SH-SY5Y (cell line): ENCODE measurements around the gene MYO10.

Source experiments
- GATA2 ChIP-seq: IDR thresholded peaks from 2 replicates; pipeline ENCODE4 v1.6.1; 2011; ENCODE audit warnings: mild to moderate bottlenecking, low read depth, low read length
- GATA3 ChIP-seq: IDR thresholded peaks from 2 replicates; pipeline ENCODE4 v1.6.1; 2011; ENCODE audit warnings: low read depth, mild to moderate bottlenecking, low read length, moderate library complexity

Gene MYO10

DNA sequence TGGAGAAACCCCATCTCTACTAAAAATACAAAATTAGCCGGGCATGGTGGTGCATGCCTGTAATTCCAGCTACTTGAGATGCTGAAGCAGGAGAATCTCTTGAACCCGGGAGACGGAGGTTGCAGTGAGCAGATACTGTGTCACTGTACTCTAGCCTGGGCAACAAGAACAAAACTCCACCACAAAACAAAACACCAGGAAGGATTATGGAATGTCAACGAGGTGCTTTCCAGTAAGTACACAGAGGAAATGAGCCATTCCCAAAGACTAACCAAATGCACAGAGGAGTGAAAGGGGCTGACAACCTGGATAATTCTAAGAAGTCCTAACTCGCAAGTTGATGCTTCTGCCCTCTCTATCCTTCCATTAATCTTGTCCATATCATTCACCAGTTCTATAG lies 193.2 kb downstream of the MYO10 start:
- TF ChIP-seq GATA2 (no peak), GATA3 (no peak)

DNA sequence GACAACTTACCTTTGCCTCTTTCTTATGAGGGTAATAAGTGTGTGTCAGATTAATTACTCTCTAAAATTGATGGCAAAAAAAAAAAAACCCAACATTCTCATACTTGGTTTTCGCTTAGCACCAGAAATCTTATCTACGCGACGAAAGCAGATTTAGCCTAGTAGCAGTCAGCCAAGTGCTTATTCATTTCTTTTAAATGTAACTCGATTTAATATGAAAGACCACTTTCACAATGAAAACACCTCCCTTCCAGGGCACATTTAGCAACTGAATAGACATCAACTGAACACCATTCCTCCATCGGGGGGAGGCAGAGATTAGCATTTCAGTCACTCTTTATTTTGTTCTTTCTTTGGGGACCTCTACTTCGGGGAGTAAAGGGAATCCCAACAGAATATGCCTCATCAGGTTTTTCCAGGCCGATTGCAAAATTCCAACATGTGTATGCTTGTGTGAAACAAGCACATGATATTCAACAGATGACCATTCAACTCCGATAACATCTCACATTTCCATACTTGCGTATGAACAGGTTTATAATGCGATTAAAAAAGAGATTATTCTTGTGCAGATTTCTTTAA lies 195.2 kb downstream of the MYO10 start:
- TF ChIP-seq GATA3 (peak; percentile 82), GATA2 (peak; percentile 65)

DNA sequence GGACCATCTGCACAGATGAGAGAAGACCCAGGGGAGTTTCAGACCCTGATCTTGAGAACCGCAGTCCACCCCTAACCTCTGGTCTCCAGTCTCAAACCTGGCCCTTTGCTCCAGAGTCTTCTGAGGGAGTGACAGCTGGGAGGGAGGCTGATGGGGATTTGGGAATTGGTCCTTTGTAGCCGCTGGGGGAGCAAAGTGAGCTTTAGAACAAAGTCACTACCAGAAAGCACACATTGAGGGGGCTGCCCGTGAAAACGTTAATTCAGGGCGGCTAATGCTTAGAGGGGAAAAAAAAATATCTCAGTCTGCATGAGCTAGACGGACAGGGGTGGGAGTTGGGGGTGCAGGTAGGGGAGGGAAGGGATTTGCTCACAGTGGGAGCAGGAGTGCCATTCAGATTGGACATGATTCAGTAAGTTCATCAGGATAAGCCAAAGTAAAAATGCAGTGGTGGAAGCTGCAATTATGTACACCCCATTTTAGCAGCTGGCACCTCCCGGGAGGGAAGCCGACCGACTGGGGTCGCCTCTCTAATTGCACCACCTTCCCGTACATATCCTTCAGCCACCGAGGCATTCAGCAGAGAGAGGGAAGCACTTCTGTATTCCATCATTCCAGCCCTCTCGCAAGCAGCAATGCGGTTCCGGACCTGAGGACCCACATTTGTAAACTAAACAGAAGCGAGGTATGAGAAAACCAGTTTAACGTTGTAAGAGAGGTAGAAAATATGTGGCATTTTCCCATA lies 195.8 kb downstream of the MYO10 start:
- TF ChIP-seq GATA3 (no peak), GATA2 (no peak)

DNA sequence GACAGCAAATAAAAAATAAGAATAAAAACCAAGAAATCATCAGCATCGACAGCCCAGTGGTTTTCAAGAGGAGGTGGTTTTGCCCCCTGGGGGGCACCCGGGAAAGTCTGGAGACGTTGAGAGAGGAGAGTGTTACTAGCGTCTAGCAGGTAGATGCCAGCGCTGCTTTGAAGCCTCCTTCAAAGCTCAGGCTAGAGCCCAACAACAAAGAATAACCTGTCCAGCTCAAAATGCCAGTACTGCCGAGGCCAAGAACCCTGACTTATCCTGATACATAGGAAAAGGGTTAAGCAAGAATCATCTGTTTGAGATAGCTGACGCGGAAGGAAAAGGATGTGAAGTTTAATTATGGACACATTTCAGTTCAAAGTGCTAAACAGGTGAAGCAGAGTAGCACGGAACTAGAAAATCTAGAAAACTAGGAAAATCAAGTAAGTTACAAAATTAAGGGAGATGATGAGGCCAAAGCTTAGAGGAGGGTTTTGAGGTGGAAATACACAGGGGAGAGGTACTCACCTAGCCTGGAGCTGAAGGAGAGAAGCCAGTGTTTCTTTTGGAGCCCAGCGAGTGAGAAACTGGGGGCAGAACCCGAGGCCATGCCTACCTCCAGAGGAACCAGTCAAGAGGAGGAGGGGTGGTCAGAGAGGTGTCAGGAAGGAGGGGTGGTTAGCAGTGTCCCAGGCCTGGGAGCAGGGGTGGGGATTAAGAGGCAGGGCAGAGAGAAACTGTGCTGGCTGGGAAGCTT lies 198.3 kb downstream of the MYO10 start:
- no peak for TF ChIP-seq GATA3
- no peak for TF ChIP-seq GATA2

DNA sequence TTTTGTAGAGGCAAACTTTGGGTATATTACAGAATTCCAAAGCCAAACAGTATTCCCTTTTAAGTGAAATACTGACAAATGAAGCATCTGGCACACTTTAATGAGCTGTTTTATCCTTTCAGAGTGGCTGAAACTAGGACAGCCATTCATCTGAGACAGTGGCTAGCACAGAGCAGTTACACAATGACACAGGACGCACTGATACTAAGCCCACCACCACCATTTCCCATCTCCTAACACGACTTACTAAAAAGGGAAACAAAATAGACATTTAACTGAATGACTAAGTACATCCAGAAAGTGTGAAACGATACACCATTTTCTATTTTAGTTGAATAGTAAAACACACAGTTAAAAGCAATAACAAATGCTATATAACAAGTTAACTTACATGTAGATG lies 198.9 kb downstream of the MYO10 start:
- no peak for TF ChIP-seq GATA2
- TF ChIP-seq GATA3, result no peak

DNA sequence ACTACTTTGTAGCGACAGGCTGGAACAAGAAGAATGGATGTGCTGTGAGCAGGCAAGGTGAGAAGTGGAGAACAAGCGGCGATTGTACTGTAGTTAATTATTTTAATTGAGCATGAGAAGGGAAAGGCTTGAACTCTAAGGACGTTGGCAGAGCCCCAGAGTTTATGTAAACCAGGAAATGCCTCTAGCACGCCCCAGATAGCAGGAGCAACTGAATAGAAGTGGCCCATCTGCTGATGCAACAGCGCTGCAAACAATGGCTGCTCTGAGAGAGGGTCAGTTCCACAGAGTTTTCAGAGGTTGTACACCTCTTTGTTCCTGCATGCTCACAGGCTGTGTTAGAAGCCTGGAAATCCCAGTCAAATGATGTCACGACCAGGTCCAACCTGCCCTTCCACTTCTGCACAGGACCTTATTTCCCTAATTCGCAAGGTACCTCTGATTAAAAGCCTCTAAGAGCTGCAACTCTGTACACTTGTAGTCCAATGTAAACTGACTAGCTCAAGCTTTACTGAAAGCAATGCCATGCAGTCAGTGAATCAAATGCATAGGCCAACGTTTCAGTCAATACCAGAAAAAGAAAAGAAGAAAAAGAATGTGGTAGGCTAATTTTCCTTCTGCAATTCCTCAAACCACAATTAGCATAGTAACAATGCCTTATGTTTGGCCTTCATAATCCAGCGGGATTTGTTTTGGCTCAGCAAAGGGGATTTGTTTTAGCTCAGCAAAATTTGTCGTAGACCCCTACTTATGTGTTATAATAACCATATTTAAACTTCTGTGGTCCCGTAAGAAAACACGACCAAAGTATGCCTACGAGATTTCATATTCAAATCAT lies 199.7 kb downstream of the MYO10 start:
- TF ChIP-seq GATA2 (no peak), GATA3 (no peak)

DNA sequence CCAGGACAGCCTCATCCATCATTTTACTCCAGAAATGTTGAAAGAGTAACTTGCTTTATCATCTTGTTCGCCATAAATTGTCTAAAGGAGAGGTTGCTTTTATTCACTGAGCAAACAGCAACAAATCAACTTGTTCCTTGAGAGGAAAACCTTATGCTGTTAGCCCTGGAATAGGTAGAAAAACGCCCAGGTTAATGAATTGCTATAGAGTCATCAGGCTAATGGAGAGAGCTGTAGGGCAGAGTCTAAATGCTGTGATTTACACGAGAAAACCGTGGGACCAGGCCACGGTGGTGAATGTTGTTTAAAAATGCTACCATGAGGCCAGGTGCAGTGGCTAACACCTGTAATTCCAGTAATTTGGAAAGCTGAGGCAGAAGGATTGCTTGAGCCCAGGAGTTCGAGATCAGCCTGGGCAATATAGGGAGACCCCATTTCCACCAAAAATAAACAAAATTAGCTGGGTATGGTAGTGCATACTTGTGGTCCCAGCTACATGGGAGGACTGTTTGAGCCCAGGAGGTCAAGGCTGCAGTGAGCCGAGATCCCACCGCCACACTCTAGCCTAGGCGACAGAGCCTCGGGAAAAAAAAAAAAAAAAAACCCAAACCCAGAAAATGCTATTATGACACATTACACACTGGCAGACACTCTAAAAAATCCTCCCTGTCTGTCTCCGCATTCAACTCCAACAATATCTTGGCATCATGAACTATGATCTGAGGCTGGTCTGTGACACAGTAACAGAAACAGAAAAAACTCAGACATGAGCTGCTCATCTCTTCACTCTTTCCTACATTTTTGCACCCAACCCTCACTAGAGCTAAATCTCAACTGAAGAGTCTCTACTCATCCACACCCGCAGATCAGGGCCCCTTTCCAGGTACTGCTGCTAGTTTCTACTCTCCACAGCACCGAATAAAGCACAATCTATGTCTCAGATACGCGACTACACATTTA lies 200.7 kb downstream of the MYO10 start:
- TF ChIP-seq GATA2 (no peak), GATA3 (no peak)

DNA sequence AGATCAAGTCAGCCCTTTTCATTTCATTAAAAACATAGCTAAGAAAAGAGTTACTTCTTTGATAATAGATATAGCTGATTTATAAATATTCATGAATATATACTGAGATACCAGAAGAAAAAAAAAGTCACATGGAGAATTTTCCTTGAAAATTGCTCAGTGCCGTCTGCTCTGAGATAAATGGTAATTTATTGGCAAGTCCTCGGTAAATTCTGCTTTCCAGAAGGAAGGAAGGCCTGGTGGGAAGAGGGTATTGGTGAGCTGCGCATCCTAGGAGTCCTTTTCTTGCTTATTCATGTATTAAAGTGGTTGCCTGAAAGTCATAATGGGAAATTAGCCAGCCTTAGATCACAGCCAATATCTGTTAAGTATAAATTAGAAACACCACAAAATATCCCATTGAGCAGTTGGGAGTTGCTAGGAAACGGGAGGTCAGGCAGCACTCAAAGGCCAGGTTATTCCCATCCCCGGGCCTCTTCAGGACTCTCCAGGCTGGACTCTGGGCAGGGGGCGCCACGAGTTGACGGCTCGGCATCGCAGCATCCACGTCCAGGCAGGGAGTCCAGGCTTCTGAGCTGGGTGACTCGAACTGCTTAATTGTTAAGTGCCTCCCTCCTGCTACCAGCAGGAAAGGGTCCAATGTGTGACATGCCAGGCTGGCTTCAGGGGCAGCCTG lies 202.6 kb downstream of the MYO10 start:
- TF ChIP-seq GATA2, result no peak
- TF ChIP-seq GATA3, result no peak

DNA sequence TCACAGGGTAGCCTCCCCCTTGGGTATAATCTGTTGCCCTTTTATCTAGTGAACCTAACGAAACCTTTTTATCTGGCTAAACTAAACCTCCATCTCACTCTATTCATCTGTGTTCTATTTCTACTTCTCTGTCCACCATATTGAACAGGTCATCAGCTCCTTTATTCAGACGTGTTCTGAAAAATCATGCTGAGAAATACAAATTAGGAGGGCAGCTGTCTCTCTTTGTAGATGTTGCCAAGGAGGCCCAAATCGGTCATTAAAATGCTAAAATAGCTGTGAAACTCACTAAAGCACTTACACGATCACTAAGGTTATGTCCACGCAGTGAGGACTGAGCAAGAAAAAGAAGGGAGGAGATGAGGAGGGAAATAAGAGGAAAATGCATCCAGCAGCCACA lies 203.7 kb downstream of the MYO10 start:
- TF ChIP-seq GATA3 (no peak), GATA2 (no peak)

DNA sequence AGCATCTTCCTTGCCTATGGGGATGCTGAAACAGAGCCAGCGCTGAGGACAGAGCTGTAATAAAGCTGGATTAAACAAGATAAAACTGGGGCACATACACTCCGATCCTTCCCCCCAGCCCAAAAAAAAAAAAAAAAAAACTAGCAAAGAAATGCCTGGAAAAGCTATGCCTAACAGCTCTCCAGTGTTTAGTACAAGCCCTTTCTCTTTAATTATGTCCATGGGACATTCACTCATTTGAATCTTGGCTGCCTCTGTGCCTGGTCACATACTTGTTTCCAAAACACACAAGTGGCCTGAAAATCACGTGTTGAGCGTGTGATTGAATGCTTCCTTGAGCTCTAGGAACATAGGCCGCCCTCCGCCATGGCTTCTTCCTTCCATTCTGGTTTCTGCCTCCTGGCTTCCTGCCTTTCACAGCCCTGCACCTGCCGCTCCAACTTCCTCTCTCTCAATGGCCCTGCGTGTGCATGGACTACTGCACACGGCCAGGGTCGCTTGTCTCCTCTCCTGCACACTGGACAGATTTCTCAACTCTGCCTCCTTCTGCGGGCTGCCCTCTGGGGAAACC lies 208.2 kb downstream of the MYO10 start:
- no peak for TF ChIP-seq GATA2
- TF ChIP-seq GATA3, result no peak

DNA sequence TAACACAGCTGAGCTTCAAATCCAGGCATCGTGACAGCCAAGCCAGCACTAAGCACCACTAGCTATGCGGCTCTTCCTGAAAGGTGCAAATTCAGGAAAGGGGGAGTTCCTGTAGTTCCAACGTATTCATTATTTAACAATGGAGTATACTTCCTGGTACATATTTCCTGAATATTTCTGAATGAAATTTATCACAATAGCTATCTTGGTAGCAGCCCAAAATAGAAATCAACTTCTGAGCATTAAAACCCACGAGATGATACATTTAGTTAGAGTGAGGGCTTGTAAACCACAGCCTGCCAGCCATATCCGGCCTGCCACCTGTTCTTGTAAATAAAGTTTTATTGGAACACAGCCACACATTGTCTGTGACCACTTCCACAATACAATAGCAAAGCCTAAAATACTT lies 209.5 kb downstream of the MYO10 start:
- TF ChIP-seq GATA2 (no peak), GATA3 (no peak)

DNA sequence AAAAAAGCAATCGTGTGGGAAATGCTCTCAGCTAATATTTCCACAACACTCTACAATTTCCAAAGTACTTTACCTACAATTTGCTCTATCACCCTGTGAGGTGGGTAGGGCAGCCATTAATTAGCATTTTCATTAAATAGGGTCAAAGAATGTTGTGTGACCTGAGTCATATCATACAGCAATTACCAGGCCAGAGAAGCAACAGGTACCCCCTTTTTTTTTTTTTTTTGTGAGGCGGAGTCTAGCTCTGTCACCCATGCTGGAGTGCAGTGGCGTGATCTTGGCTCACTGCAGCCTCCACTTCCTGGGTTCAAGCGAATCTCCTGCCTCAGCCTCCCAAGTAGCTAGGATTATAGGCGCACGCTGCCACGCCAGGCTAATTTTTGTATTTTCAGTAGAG lies 210.5 kb downstream of the MYO10 start:
- TF ChIP-seq GATA2 (no peak), GATA3 (no peak)
